Peyer's patch (tissue), 4 donors: ENCODE data around the gene PRKCH. TPM values are rescaled to one million over a fixed set of nuclear protein-coding genes. Genes with fewer than 3 reads are reported as not detected.

Source experiments
- DNase-seq, 3 donors: peaks; one replicate each; pipeline ENCODE4 v3.0.0-alpha.2; 2017 to 2019
- H3K27ac ChIP-seq, 4 donors: fragments of 200-600 bp; sonication (generic); one replicate each; pipeline ENCODE4 v1.5.1; 2016 to 2019
- H3K27me3 ChIP-seq, 2 donors: fragments of 200-600 bp; sonication (generic); one replicate each; pipeline ENCODE4 v1.5.1; 2019
- H3K36me3 ChIP-seq, 3 donors: fragments of 200-600 bp; sonication (generic); one replicate each; pipeline ENCODE4 v1.5.1; 2016 to 2019
- H3K4me1 ChIP-seq, 4 donors: fragments of 200-600 bp; sonication (generic); one replicate each; pipeline ENCODE4 v1.5.1; 2016 to 2019
- H3K4me3 ChIP-seq, 4 donors: fragments of 200-600 bp; sonication (generic); 1 replicate in 3 of 4; 2 replicates in 1 of 4; pipeline ENCODE4 v1.5.1; 2016 to 2019; ENCODE audit warnings: mild to moderate bottlenecking in 1 of 4
- H3K9me3 ChIP-seq, 4 donors: fragments of 200-600 bp; sonication (generic); one replicate each; pipeline ENCODE4 v1.5.1; 2016 to 2019; ENCODE audit warnings: mild to moderate bottlenecking in 1 of 4
- CTCF ChIP-seq, 6 experiments: fragments of 450-650 bp in 4 of 6; fragments of 200-600 bp in 2 of 6; sonication (generic) in 1 of 6; IDR thresholded peaks; one replicate each; pipeline ENCODE4 v1.5.1; 2017 to 2019; ENCODE audit warnings: antibody characterized with exemption in 6 of 6, mild to moderate bottlenecking in 3 of 6, moderate library complexity in 1 of 6
- POLR2A ChIP-seq, 2 donors: fragments of 450-650 bp; IDR thresholded peaks; one replicate each; pipeline ENCODE4 v1.5.1; 2017; ENCODE audit warnings: antibody characterized with exemption in 2 of 2, mild to moderate bottlenecking in 2 of 2, moderate library complexity in 2 of 2
- total RNA-seq, 4 donors: library from RNA; depleted of rRNA; stranded (reverse); fragments of >200 nt; gene quantifications; one replicate each; pipeline ENCODE4 v1.1.0, GENCODE V29; 2016

The PRKCH gene
- total RNA-seq, 4 donors from 2014 or later, result 32.5 to 64.2 (median 53.0) TPM

GRCh38 chr14:61483476-61483875 lies 162.1 kb downstream of the PRKCH start:
- Histone ChIP-seq H3K27ac (no peak overlapping the region), H3K9me3 (no peaks in the 10 kb centered on the region), H3K4me3 (no peak overlapping the region), H3K4me1 (peaks cover under 1 to 14% (median 4%) of the 10 kb centered on the region in 4 donors), H3K36me3 (no peaks in the 10 kb centered on the region), H3K27me3 (no peaks in the 10 kb centered on the region)
- no peak for DNase-seq
- no peak for TF ChIP-seq POLR2A (IDR thresholded peaks at IDR 0.05)
- TF ChIP-seq CTCF (IDR thresholded peaks at IDR 0.05), result no peak

- no peaks in the 10 kb centered on the region for H3K27me3 ChIP-seq
- peaks cover 0 to 9% (median 2%) of the 10 kb centered on the region in 4 donors for H3K4me1 ChIP-seq
- no peak for TF ChIP-seq POLR2A (IDR thresholded peaks at IDR 0.05)
- no peak for TF ChIP-seq CTCF (IDR thresholded peaks at IDR 0.05)
- no peak for DNase-seq
- H3K36me3 ChIP-seq, result no peaks in the 10 kb centered on the region
- no peaks in the 10 kb centered on the region for H3K9me3 ChIP-seq
- H3K4me3 ChIP-seq, result no peak overlapping the region
- no peak overlapping the region for H3K27ac ChIP-seq
These were observed 162.7 kb downstream of the PRKCH start for GRCh38 chr14:61484031-61484430.

- Histone ChIP-seq H3K9me3 (no peaks in the 10 kb centered on the region), H3K4me1 (no peaks in the 10 kb centered on the region), H3K4me3 (no peak overlapping the region), H3K36me3 (no peaks in the 10 kb centered on the region), H3K27me3 (no peaks in the 10 kb centered on the region), H3K27ac (peak overlapping the region in 2 of 4 donors; percentile 6 to 56)
- no peak for DNase-seq
- no peak for TF ChIP-seq CTCF (IDR thresholded peaks at IDR 0.05)
- no peak for TF ChIP-seq POLR2A (IDR thresholded peaks at IDR 0.05)
These were observed 163.6 kb downstream of the PRKCH start for GRCh38 chr14:61484826-61485584.

- H3K27ac ChIP-seq, result peak overlapping the region in 2 of 4 donors; percentile 28 to 56
- H3K27me3 ChIP-seq, result no peaks in the 10 kb centered on the region
- no peaks in the 10 kb centered on the region for H3K36me3 ChIP-seq
- DNase-seq, result no peak
- no peak overlapping the region for H3K4me3 ChIP-seq
- TF ChIP-seq CTCF (IDR thresholded peaks at IDR 0.05), result no peak
- no peak for TF ChIP-seq POLR2A (IDR thresholded peaks at IDR 0.05)
- no peaks in the 10 kb centered on the region for H3K9me3 ChIP-seq
- no peaks in the 10 kb centered on the region for H3K4me1 ChIP-seq
These were observed 164.3 kb downstream of the PRKCH start for GRCh38 chr14:61485661-61486060.

GRCh38 chr14:61486930-61487495 lies 165.6 kb downstream of the PRKCH start:
- no peak overlapping the region for H3K4me3 ChIP-seq
- no peak for TF ChIP-seq POLR2A (IDR thresholded peaks at IDR 0.05)
- H3K9me3 ChIP-seq, result no peaks in the 10 kb centered on the region
- peak overlapping the region in 1 of 4 donors; percentile 8 for H3K27ac ChIP-seq
- DNase-seq, result no peak
- peaks cover 0 to 3% (median 0%) of the 10 kb centered on the region in 4 donors for H3K4me1 ChIP-seq
- H3K27me3 ChIP-seq, result no peaks in the 10 kb centered on the region
- no peaks in the 10 kb centered on the region for H3K36me3 ChIP-seq
